NCI-H82 (cell line): Measurements from ENCODE around the gene AS3MT.
"Not testable (repeated sequence)": the region's sequence is repeated elsewhere in the genome, so short reads cannot be mapped to it uniquely, and the experiment has no call there.

Source experiments
- DNase-seq: peaks from one replicate; lab custom pipeline; 2025; lab: John Stamatoyannopoulos, UW

The AS3MT gene

GRCh38 chr10:102919246-102919959 lies 50.1 kb downstream of the AS3MT start:
- peak; percentile 37 for DNase-seq

DNA sequence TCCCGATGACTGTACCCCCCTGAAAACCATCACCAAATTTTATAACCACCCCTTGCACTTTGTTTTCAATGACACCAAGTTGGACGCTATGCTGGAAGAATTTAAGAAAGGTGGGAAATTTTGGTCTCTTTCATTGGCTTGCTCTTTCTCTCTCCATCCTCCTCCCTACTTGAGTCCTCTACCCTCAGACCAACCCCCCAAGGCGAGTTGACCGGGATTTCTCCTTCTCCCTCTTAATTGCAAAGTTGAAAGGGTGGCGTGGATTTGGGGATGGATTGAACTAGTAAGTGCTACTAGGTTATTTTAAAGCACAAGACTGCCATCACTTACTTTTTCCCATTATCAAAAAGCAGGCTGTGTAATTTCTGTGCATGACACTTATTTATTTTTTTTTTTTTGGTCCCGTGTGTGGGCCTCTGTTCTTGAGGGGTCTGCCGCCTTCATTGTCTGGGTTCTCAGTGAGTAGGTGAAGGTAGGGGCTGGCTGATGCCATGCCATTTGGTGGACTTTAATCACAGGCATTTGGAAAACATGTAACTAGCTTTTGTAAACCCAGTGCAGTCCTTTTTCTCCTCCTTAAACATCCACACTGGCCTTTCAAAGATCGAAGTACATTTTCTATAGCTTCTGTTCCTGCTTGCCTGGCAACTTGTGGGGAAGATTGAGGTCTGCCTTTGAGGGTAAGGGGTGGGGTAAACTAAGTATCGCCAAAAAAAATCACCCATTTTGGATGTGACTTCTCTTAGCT lies 50.9 kb downstream of the AS3MT start:
- peak; percentile 32 for DNase-seq

DNA sequence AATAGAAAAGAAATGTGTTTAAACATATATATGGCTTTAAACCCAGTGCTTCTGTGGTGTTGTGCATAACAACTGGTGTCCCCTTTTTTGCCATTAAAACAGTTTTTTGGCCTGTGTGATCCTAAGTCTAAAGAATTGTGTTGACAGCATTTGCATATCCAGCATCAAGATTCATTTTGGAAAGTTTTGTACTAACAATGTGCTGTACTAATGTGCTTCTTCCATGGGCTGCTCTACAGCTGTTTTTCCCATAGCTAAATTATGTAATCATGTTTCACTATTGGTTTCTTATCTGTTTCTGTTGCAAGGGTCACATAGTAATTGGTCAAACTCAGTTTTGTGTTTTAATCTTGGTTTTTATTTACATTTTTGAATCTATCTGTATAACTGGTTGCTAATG lies 54.3 kb downstream of the AS3MT start:
- no peak for DNase-seq

GRCh38 chr10:102926842-102927241 lies 57.6 kb downstream of the AS3MT start:
- no peak for DNase-seq

GRCh38 chr10:102927311-102928010 lies 58.2 kb downstream of the AS3MT start:
- no peak for DNase-seq

GRCh38 chr10:102928442-102928841 lies 59.2 kb downstream of the AS3MT start:
- not testable (repeated sequence) for DNase-seq

- DNase-seq, result no peak
Observed at GRCh38 chr10:102930720-102931119, 61.5 kb downstream of the AS3MT start.

DNA sequence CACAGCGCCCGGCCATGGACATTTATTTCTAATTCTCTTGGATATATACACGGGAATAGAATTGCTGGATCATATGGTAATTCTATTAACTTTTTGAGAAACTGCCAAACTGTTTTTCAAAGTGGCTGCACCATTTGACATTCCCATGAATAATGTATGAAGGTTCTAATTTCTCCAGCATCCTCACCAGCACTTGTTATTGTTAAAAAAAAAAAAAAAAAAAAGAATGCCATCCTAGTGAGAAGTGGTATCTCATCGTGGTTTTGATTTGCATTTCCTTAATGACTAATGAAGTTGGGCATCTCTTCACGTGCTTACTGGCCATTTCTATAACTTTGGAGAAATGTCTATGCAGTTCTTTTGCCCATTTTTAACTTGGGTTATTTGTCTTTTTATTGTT lies 62.4 kb downstream of the AS3MT start:
- DNase-seq, result no peak

- DNase-seq, result no peak
Observed at GRCh38 chr10:102935505-102935904, 66.2 kb downstream of the AS3MT start.

DNA sequence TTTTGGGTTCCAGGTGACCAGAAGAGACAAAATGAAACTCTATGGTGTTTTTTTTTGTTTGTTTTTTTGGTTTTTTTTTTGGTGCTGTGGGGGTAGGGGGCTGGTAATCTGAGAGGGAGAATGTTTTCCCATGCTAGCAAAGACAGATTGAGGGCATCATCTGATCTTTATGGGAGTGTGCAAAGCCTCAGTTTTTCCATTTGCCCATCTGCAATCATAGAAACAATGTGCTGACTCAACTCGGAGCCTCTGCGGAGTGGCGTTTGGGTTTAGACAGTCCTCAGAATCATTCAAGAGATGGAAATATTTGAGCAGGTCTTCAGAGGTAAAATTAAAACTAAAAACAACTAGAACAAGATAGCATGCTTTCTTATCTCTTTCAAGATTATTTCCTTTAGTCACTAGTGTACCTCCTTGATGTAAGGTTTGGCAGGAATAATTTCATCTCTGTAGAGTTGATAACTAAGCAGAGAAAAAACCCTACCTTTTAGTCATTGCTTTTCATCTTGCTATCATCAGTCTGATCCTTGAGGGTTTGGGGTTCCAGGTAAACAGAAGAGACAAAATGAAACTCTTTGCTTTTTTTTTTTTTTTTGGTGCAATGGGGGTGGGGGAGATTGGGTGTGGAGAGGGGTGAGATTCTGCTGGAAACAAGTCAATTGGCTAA lies 66.8 kb downstream of the AS3MT start:
- DNase-seq, result no peak

DNA sequence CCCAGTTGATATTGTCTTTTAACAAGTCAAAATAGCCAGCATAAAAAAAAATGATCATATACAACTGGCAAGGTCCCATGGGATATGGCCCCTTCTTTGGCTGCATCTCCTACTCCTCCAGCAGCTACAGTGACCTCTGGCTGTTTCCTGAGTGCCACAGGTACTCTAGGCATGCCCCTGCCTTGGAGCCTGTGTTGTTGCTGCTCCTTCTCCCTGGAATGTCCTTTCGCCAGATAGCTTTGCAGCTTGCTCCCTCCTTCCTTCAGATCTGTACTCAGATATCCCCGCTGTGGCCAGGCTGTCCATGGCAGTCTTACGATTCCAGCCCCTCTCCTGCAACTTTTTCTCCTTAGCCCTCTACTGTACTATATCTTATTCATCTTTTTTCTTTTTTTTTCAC lies 72.1 kb downstream of the AS3MT start:
- DNase-seq, result no peak

- no peak for DNase-seq
Observed at GRCh38 chr10:102945449-102945848, 76.2 kb downstream of the AS3MT start.

DNA sequence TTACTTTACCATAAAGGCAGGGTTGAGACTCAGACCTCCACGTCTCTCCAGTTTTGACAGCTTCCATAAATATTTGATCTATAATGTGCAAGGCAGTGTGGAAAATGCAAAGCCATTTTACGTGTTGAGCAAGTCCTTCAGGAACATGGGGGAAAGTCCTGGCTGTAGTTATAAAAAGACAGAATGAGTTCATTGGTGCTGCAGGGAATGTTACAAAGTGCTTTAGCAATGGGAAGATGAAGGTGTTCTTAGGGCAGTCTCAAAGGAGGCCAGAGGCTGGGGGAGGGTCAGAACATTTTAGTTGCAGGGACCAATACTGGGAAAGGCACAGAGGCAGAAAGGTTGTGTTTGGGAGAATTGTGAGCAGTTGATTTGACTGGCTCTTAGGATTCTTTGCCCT lies 76.7 kb downstream of the AS3MT start:
- no peak for DNase-seq

GRCh38 chr10:102946992-102947391 lies 77.7 kb downstream of the AS3MT start:
- no peak for DNase-seq

DNA sequence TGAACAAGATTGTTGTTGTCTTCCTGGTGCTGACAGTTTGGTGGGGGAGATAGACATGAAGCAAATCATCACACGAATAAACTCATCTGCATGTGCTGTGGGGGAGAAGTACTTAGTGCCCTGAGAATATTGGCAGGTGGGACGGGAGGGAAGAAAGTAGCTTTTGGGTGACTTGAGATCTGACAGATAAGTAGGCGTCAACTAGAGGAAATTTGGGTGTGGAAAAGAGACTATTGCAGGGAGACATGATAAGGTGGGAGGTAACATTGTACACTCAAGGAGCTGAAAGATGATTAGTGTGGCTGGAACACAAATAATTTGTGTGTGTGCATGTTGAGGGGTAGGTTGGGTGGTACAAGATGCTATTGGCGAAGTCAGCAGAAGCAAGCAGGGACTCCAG lies 78.9 kb downstream of the AS3MT start:
- DNase-seq, result no peak

- DNase-seq, result no peak
Observed at GRCh38 chr10:102948786-102949185, 79.5 kb downstream of the AS3MT start.

- no peak for DNase-seq
Observed at GRCh38 chr10:102949916-102950315, 80.6 kb downstream of the AS3MT start.

- DNase-seq, result no peak
Observed at GRCh38 chr10:102951316-102951715, 82.0 kb downstream of the AS3MT start.
